Measurements from ENCODE around the gene C1orf122.

The C1orf122 gene

GRCh38 chr1:37854406-37854805 lies 46.8 kb downstream of the C1orf122 start:
- no peak overlapping the region for H2AK5ac ChIP-seq (ENCODE audit: low read length, severe bottlenecking)
- H3K4ac ChIP-seq (ENCODE audit: low read depth in 1 of 2, low read length in 2 of 2) = no peak overlapping the region
- no peak overlapping the region for H4K8ac ChIP-seq (ENCODE audit: low read length)
- no peak overlapping the region for H3K14ac ChIP-seq (ENCODE audit: low read length in 2 of 2)
- H4K91ac ChIP-seq (ENCODE audit: low read length) = no peak overlapping the region
- no peak overlapping the region for H2BK5ac ChIP-seq (ENCODE audit: low read depth, low read length, poor library complexity, severe bottlenecking)
- H3K27me3 ChIP-seq (ENCODE audit: control insufficient read depth in 1 of 2, insufficient read depth in 1 of 2, low read length in 2 of 2) = no peaks in the 10 kb centered on the region
- H3K9me3 ChIP-seq (ENCODE audit: control insufficient read depth, low read length) = no peaks in the 10 kb centered on the region
- no peaks in the 10 kb centered on the region for H3K4me1 ChIP-seq (ENCODE audit: control insufficient read depth, insufficient read depth, low read depth, low read length)
- H3K23ac ChIP-seq (ENCODE audit: low read length in 2 of 2) = no peak overlapping the region
- no peak overlapping the region for H3K18ac ChIP-seq (ENCODE audit: low read depth in 1 of 2, low read length in 2 of 2)
- 98% methylated on average over 5 of the region's 6 CpGs for WGBS
- H2AFZ ChIP-seq (ENCODE audit: low read depth, low read length) = no peak overlapping the region
- H2BK12ac ChIP-seq (ENCODE audit: low read length in 2 of 2) = no peak overlapping the region
- no peak overlapping the region for H3K9ac ChIP-seq (ENCODE audit: low read length)
- no peak overlapping the region for H2BK120ac ChIP-seq (ENCODE audit: low read depth, low read length)
- peaks cover 20% of the 10 kb centered on the region for H3K79me1 ChIP-seq (replicated peaks; ENCODE audit: low read length, poor library complexity, severe bottlenecking)
- H3K4me2 ChIP-seq (ENCODE audit: low read length, poor library complexity, severe bottlenecking) = no peak overlapping the region
- no peak overlapping the region for H3K27ac ChIP-seq (ENCODE audit: low read length, poor library complexity, severe bottlenecking)
- no peak overlapping the region for H2BK15ac ChIP-seq (ENCODE audit: low read depth, poor library complexity, severe bottlenecking)
- H3K4me3 ChIP-seq (ENCODE audit: insufficient read depth in 1 of 2, low read depth in 1 of 2, low read length in 2 of 2) = no peak overlapping the region
- no peak for DNase-seq
- peaks cover 9 to 34% of the 10 kb centered on the region in 2 experiments for H3K36me3 ChIP-seq (ENCODE audit: control insufficient read depth in 1 of 2, insufficient read depth in 2 of 2, low read depth in 1 of 2, low read length in 2 of 2)
